NT2/D1 (cell line): ENCODE results near the gene RLF.

ENCODE experiments used
- SUZ12 ChIP-seq: IDR thresholded peaks from 2 replicates; pipeline ENCODE4 v1.6.1; 2011; ENCODE audit not compliant: insufficient read length, insufficient read depth; ENCODE audit errors: extremely low read depth
- YY1 ChIP-seq: IDR thresholded peaks from 2 replicates; pipeline ENCODE4 v1.6.1; 2011; ENCODE audit not compliant: insufficient read length, insufficient read depth
- ZNF274 ChIP-seq: IDR thresholded peaks from 2 replicates; pipeline ENCODE4 v1.6.1; 2011; ENCODE audit warnings: mild to moderate bottlenecking, low read depth, low read length

GRCh38 chr1:40252601-40253000 is 91.4 kb downstream of the RLF start:
- TF ChIP-seq SUZ12, result no peak
- TF ChIP-seq YY1, result no peak
- no peak for TF ChIP-seq ZNF274
